22Rv1 (cell line): Measurements from ENCODE around the gene PDE1A.
A peak's percentile ranks its signal among the peaks of the same experiment; 100 is the strongest.

Experiments used
- H3K27ac ChIP-seq: fragments of 450-650 bp; 2 replicates; pipeline ENCODE4 v1.5.1; 2017
- ZFX ChIP-seq: fragments of 450-650 bp; IDR thresholded peaks from 2 replicates; pipeline ENCODE4 v1.6.1; 2017; ENCODE audit warnings: antibody characterized with exemption, borderline replicate concordance
- TF ChIP-seq, protein P1 (sequence below): fragments of 450-650 bp; IDR thresholded peaks from 2 replicates; pipeline ENCODE4 v1.5.1; 2017; ENCODE audit warnings: mild to moderate bottlenecking

Gene PDE1A

DNA sequence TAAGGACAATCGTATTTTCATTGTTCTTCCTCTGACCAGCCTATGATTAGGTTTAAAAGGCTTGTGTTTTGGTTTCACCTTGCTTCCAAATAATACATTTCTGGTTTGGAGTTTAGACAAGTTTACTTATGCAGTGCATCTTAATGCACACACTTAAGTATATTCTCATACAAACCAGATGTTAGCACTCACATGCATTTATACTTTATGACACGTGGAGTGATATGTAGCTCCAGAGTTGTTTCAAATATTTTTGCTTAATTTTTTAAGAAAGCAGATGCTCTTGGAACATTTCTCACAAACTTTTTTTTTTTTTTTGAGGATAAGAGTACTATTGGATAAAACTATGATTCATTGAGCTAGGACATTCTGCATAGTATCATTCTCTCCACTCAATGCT lies 109.9 kb downstream of the PDE1A start:
- no peak overlapping the region for H3K27ac ChIP-seq
- TF ChIP-seq, protein P1, sequence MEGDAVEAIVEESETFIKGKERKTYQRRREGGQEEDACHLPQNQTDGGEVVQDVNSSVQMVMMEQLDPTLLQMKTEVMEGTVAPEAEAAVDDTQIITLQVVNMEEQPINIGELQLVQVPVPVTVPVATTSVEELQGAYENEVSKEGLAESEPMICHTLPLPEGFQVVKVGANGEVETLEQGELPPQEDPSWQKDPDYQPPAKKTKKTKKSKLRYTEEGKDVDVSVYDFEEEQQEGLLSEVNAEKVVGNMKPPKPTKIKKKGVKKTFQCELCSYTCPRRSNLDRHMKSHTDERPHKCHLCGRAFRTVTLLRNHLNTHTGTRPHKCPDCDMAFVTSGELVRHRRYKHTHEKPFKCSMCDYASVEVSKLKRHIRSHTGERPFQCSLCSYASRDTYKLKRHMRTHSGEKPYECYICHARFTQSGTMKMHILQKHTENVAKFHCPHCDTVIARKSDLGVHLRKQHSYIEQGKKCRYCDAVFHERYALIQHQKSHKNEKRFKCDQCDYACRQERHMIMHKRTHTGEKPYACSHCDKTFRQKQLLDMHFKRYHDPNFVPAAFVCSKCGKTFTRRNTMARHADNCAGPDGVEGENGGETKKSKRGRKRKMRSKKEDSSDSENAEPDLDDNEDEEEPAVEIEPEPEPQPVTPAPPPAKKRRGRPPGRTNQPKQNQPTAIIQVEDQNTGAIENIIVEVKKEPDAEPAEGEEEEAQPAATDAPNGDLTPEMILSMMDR: no peak
- TF ChIP-seq ZFX: no peak

DNA sequence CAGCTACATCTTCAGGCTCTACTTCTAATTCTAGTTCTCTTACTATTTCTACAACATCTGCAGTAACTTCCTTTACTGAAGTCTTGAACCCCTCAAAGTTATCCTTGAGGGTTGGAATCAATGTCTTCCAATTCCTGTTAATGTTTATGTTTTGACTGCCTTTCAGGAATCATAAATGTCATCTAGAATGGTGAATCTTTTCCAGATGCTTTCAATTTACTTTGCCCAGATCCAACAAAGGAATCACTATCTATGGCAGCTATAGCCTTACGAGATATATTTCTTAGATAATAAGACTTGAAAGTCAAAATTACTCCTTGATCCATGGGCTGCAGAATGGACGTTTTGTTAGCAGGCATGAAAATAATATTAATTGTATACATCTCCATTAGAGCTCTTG lies 123.9 kb downstream of the PDE1A start:
- H3K27ac ChIP-seq: no peak overlapping the region
- TF ChIP-seq, protein P1: no peak
- no peak for TF ChIP-seq ZFX

DNA sequence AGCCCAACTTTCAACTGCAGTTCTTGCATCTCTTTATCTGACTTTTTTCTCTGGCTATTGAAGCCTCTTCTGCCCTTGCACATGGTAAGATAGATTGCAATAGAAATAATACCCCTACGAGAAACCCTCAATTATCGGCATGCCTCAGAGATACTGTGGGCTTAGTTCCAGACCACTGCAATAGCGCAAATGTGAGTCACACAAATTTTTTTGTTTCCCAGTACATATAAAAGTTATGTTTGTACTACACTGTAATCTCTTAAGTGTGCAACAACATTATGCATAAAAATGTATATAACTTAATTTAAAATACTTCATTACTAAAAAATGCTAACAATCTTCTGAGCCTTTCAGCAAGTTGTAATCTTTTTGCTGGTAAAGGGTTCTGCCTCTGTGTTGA lies 124.7 kb downstream of the PDE1A start:
- no peak for TF ChIP-seq ZFX
- TF ChIP-seq, protein P1: no peak
- H3K27ac ChIP-seq: no peak overlapping the region

DNA sequence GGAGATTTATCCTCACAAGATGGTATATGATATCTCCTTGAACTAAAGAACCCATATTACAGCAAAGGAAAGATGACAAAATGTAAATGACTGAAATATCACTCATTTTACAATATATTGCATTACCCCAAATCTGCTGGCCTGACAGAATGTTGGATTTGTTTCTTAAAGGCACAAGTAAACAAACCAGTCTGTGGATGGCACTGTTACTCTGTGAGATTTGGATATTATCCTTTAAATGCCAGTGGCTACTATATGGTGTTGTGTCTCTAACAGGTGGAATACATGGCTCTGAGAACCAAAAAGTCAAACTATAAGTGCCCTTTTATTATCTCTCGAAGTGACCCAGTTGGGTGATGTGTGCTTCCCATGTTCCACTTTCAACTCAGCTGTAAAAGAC lies 125.7 kb downstream of the PDE1A start:
- no peak overlapping the region for H3K27ac ChIP-seq
- TF ChIP-seq, protein P1: 0 out of 2 replicates have a peak, but pooled peaks have one; percentile 7
- no peak for TF ChIP-seq ZFX

DNA sequence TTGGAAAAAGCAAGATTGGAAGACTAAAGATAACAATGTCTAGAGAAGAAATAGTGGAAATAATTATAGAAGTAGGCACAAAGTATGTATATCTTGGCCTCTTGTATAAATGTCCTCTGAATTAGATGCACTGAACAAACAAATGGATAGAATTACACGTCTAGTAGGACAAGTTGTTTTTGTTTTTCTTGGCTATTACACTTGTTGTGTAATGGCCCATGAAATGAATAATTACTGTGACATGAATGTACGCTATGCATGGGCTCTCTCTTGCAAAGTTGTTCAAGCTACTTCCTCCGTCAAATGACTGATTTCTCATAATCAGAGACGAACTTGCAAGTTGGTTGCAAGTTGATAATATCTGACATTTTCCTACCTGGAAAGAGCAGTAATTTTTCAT lies 126.2 kb downstream of the PDE1A start:
- TF ChIP-seq, protein P1: no peak
- no peak for TF ChIP-seq ZFX
- H3K27ac ChIP-seq: no peak overlapping the region

DNA sequence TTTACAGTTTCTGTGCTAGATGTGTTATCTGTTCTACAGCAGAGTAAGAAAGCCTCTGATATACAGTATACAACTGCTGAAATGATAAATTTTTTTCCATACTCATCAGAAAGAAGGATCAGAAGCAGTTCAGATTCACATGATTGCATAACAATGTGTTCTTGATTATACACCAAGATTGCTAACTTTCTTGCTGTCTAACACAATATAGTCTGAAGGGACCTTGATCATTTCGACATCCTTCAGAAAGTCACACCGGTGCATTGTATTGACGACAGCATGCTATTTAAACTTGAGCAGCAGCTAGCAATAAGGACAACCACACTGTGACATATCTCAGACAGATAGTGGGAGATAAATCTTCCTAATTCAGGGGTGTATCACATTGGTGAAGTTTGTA lies 127.2 kb downstream of the PDE1A start:
- no peak for TF ChIP-seq ZFX
- TF ChIP-seq, protein P1: no peak
- H3K27ac ChIP-seq: no peak overlapping the region

DNA sequence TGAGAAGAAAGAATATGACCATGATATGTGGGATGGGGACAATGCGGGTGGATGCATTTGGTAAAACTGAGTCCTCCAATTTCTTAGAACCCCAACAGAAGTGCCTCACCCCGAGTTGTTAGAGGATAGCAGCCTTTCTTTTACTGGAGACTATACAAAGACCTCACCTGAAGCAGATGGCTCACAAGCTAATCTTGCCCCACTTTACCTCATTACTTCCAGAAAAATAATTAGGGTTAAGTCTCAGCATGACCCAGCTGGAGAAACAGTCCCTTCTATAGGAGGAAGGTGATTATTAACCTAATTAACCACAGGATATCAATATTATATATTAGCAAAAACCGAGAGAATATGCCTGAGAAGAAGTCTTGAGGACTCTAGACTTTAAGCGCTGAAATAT lies 128.4 kb downstream of the PDE1A start:
- H3K27ac ChIP-seq: no peak overlapping the region
- TF ChIP-seq, protein P1: no peak
- no peak for TF ChIP-seq ZFX
